K562 (cell line): ENCODE data around the gene ZFAND3. TPM values are rescaled to one million over a fixed set of nuclear protein-coding genes. Genes with fewer than 3 reads are reported as not detected.

ENCODE experiments used
- ATAC-seq: fragments of 200-7000 bp; cut with Tn5 transposase; 3 replicates; pipeline ENCODE4 v1.9.1; 2020; ENCODE audit warnings: moderate library complexity
- BruUV-seq: library from RNA; stranded (reverse); fragments of 400-500 nt; replicated peaks from 2 replicates; lab custom pipeline; 2021; lab: Mats Ljungman, UMichigan
- CTCF ChIA-PET: fragments of 300-600 bp; formaldehyde crosslinking; extraction: SDS; loops from one replicate; lab custom pipeline; 2021; ENCODE audit warnings: low intra/inter-chr PET ratio; lab: Yijun Ruan, JAX
- POLR2A ChIA-PET: fragments of 300-600, 350-650 bp; sonication (Branson Sonifier 250); formaldehyde crosslinking; extraction: SDS; loops from one replicate; lab custom pipeline; 2021; ENCODE audit warnings: antibody characterized with exemption, inconsistent platforms; lab: Yijun Ruan, JAX
- DNase-seq, 4 experiments: peaks; one replicate each; pipeline versions ENCODE4 v3.0.0 to v3.0.0-alpha.2; 2011 to 2018; ENCODE audit warnings: low spot score in 3 of 4, mixed read lengths in 3 of 4; ENCODE audit errors: extremely low read depth in 1 of 4
- FAIRE-seq: peaks from 2 replicates; lab custom pipeline; 2011; peaks lifted over from hg19 to GRCh38; lab: Jason Lieb, UNC
- H2AFZ ChIP-seq: 2 replicates; pipeline ENCODE4 v1.6.0; 2011; ENCODE audit warnings: low read depth, low read length, control low read depth, inconsistent platforms
- H3K27ac ChIP-seq: fragments of 200-600 bp; 3 replicates; pipeline ENCODE4 v1.8.0; 2011; ENCODE audit warnings: low read depth, mild to moderate bottlenecking, control low read depth, inconsistent platforms, low read length, moderate library complexity, mixed read lengths; ENCODE audit errors: extremely low read depth
- H3K27me3 ChIP-seq, 2 experiments: fragments of 300-600 bp in 1 of 2; 2 replicates in 1 of 2; 3 replicates in 1 of 2; pipeline versions ENCODE4 v1.6.0 to v1.8.0; 2011; ENCODE audit warnings: inconsistent platforms in 2 of 2, low read length in 2 of 2, mild to moderate bottlenecking in 1 of 2, mixed read lengths in 1 of 2, moderate library complexity in 1 of 2; ENCODE audit not compliant: control insufficient read depth in 2 of 2, insufficient read depth in 2 of 2
- H3K36me3 ChIP-seq: fragments of 300-600 bp; 3 replicates; pipeline ENCODE4 v1.8.0; 2011; ENCODE audit warnings: mild to moderate bottlenecking, low read length, inconsistent platforms; ENCODE audit not compliant: control insufficient read depth, insufficient read depth
- H3K4me1 ChIP-seq, 2 experiments: fragments of 200-600 bp in 1 of 2; replicated peaks in 1 of 2; 2 replicates in 1 of 2; 3 replicates in 1 of 2; pipeline versions ENCODE4 v1.5.1 to v1.8.0; 2011; ENCODE audit warnings: inconsistent platforms in 2 of 2, low read length in 2 of 2, mild to moderate bottlenecking in 1 of 2, mixed read lengths in 1 of 2, moderate library complexity in 1 of 2; ENCODE audit not compliant: control insufficient read depth in 2 of 2, insufficient read depth in 2 of 2
- H3K4me2 ChIP-seq: 2 replicates; pipeline ENCODE4 v1.6.1; 2011; ENCODE audit warnings: low read length, control low read depth, inconsistent platforms, mixed read lengths; ENCODE audit not compliant: insufficient read depth
- H3K4me3 ChIP-seq: fragments of 200-600 bp; sonication (generic), shearing (Covaris generic); 2 replicates; pipeline ENCODE4 v1.5.1; 2016; ENCODE audit warnings: control low read depth, inconsistent platforms
- H3K79me2 ChIP-seq: fragments of 200-600 bp; 3 replicates; pipeline ENCODE4 v1.8.0; 2011; ENCODE audit warnings: low read length, inconsistent platforms; ENCODE audit not compliant: control insufficient read depth, insufficient read depth
- H3K9ac ChIP-seq, 2 experiments: 2 replicates each; pipeline versions ENCODE4 v1.6.0 to v1.6.1; 2011; ENCODE audit warnings: low read depth in 2 of 2, low read length in 2 of 2, control low read depth in 1 of 2, inconsistent platforms in 1 of 2, mild to moderate bottlenecking in 1 of 2, mixed read lengths in 1 of 2; ENCODE audit not compliant: insufficient read depth in 1 of 2
- H3K9me1 ChIP-seq: one replicate; pipeline ENCODE4 v1.6.0; 2011; ENCODE audit warnings: inconsistent platforms, mild to moderate bottlenecking, low read length, moderate library complexity; ENCODE audit not compliant: control insufficient read depth, insufficient read depth
- H3K9me3 ChIP-seq: replicated peaks from 2 replicates; pipeline ENCODE4 v1.5.1; 2011; ENCODE audit warnings: low read depth, low read length, inconsistent platforms; ENCODE audit not compliant: control insufficient read depth, insufficient read depth
- H4K20me1 ChIP-seq: replicated peaks from 2 replicates; pipeline ENCODE4 v1.6.1; 2011; ENCODE audit warnings: low read length, inconsistent platforms, mixed read lengths; ENCODE audit not compliant: control insufficient read depth, insufficient read depth
- C11orf30 ChIP-seq: fragments of 450-650 bp; IDR thresholded peaks from 2 replicates; pipeline ENCODE4 v1.6.1; 2016; ENCODE audit warnings: low read depth, mild to moderate bottlenecking
- ESRRB ChIP-seq: fragments of 250-450 bp; sonication (Bioruptor Pico); IDR thresholded peaks from 2 replicates; pipeline ENCODE4 v1.5.0; 2020; ENCODE audit warnings: mild to moderate bottlenecking, moderate library complexity, borderline replicate concordance
- FOXM1 ChIP-seq, 2 experiments: fragments of 450-650 bp in 1 of 2; sonication (generic) in 1 of 2; formaldehyde crosslinking in 1 of 2; IDR thresholded peaks; 2 replicates each; pipeline versions ENCODE4 v1.6.1 to v1.9.0; 2017 to 2022; ENCODE audit warnings: low read depth in 2 of 2, mild to moderate bottlenecking in 2 of 2, missing genetic modification reagents in 1 of 2, moderate library complexity in 1 of 2
- MAFF ChIP-seq: IDR thresholded peaks from 2 replicates; pipeline ENCODE4 v1.6.1; 2012; ENCODE audit warnings: low read length, improper control_type of control experiment
- MAFG ChIP-seq: fragments of 450-650 bp; conservative IDR thresholded peaks from 2 replicates; pipeline ENCODE4 v1.6.1; 2016; ENCODE audit warnings: missing genetic modification characterization, missing compliant biosample characterization
- NCOA2 ChIP-seq, 2 experiments: fragments of 450-650 bp; IDR thresholded peaks; 2 replicates each; pipeline ENCODE4 v1.6.1; 2018; ENCODE audit warnings: mild to moderate bottlenecking in 2 of 2, moderate library complexity in 1 of 2; ENCODE audit not compliant: partially characterized antibody in 2 of 2
- NR3C1 ChIP-seq: sonication (generic); formaldehyde crosslinking; IDR thresholded peaks from 2 replicates; pipeline ENCODE4 v1.8.1; 2022; ENCODE audit warnings: missing genetic modification reagents
- RFX7 ChIP-seq: fragments of 250-450 bp; sonication (Bioruptor Pico); IDR thresholded peaks from 2 replicates; pipeline ENCODE4 v1.5.1; 2021; ENCODE audit warnings: mild to moderate bottlenecking
- SOX6 ChIP-seq: fragments of 450-650 bp; IDR thresholded peaks from 2 replicates; pipeline ENCODE4 v1.6.1; 2014; ENCODE audit warnings: mild to moderate bottlenecking
- TARDBP ChIP-seq: fragments of 450-650 bp; IDR thresholded peaks from 2 replicates; pipeline ENCODE4 v1.6.1; 2016
- ZNF316 ChIP-seq: fragments of 450-650 bp; IDR thresholded peaks from 2 replicates; pipeline ENCODE4 v1.6.1; 2016
- WGBS: fragments of 100-300 bp; shearing (Covaris generic); methylation state at CpG from one replicate; pipeline ENCODE4 v1.1.6; 2016; ENCODE audit warnings: low coverage, mixed read lengths; ENCODE audit not compliant: insufficient coverage; ENCODE audit errors: missing lambda C conversion rate; 5-methylcytosine and 5-hydroxymethylcytosine counted together
- in situ Hi-C: fragments of 300-500 bp; cut with MboI; formaldehyde crosslinking; loops from 4 replicates; pipeline ENCODE4 v1.15.0; 2018; ENCODE audit warnings: inconsistent platforms, mixed read lengths
- intact Hi-C: fragments of 100-400 bp; cut with micrococcal nuclease; formaldehyde crosslinking; loops from 2 replicates; pipeline ENCODE4 v1.14.2; 2022
- polyA plus RNA-seq, 8 experiments: library from polyadenylated mRNA; depleted of rRNA in 4 of 8; stranded (reverse) in 5 of 8; unstranded in 3 of 8; fragments of >200 nt; fragmentation: Nextera tagmentation in 2 of 8; fragmentation: Illumina TruSeq in 1 of 8; extraction: Ambion mirVana in 2 of 8; extraction: Trizol in 1 of 8; gene quantifications; 2 replicates each; pipeline versions ENCODE4 v1.2.1 to v1.2.3, GENCODE V29; 2011 to 2014; ENCODE audit warnings: inconsistent platforms in 1 of 8, missing spikeins in 1 of 8
- total RNA-seq, 7 experiments: library from RNA; depleted of rRNA in 6 of 7; stranded (reverse); fragments of >200 nt in 6 of 7; fragmentation: Illumina TruSeq in 2 of 7; extraction: Trizol in 2 of 7; gene quantifications; 2 replicates each; pipeline versions ENCODE4 v1.2.1 to v1.2.3, GENCODE V29; 2011 to 2021; ENCODE audit warnings: low replicate concordance in 1 of 7
- TF ChIP-seq, protein P1 (sequence below), 2 experiments: fragments of 450-650 bp; IDR thresholded peaks; 2 replicates each; pipeline ENCODE4 v1.6.1; 2018; ENCODE audit warnings: mild to moderate bottlenecking in 2 of 2, low read depth in 1 of 2; ENCODE audit not compliant: partially characterized antibody in 2 of 2

Gene ZFAND3
- total and polyA plus RNA-seq, 9 of the 15 experiments (the other 6 are each of a cell fraction or from before 2014, with no cell fraction given) = 0.81 to 26.6 (median 11.8) TPM

DNA sequence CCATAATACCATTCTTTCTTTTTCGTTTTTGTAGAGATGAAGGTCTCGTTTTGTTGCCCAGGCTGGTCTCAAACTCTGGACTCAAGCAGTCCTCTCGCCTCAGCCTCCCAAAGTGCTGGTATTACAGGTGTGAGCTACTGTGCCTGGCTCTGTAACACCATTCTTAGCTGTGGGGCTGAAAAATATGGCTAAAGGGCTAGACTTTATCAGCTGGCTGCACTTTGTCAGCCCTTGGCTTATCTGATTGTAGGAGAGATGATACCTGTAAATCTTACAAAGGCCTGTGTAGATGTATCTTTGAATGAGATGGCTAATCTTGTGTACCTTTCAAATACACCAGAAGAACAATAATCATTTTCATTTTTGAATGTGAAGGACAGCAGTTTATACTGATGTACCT is 55.2 kb downstream of the ZFAND3 start:
- no peak overlapping the region for H2AFZ ChIP-seq
- H3K4me1 ChIP-seq = no peaks in the 10 kb centered on the region; a peak in 1 of 5 replicates
- H3K4me2 ChIP-seq = no peak overlapping the region
- FAIRE-seq = no peak
- no TSS peak for BruUV-seq
- no peak overlapping the region for H3K4me3 ChIP-seq
- POLR2A ChIA-PET = interaction anchor here (0.6 kb wide), 1 partner anchor 115 kb away, joined by 3 read pairs; no protein-coding TSS in a partner anchor
- H4K20me1 ChIP-seq = peaks cover 26% of the 10 kb centered on the region
- TF ChIP-seq SOX6 (0 out of 2 replicates have a peak, but pooled peaks have one; percentile 22), FOXM1 (IDR thresholded peaks at IDR 0.05; ENCODE audit: low read depth) (no peak), FOXM1 (CRISPR knock-in tag; IDR thresholded peaks at IDR 0.05; ENCODE audit: low read depth) (no peak)
- no peak for ATAC-seq
- DNase-seq = no peak
- H3K9me3 ChIP-seq = no peaks in the 10 kb centered on the region
- H3K9ac ChIP-seq = no peak overlapping the region
- WGBS = 62% methylated on average over 3 of the region's 3 CpGs
- H3K27ac ChIP-seq = no peak overlapping the region
- H3K79me2 ChIP-seq = peaks cover 50% of the 10 kb centered on the region
- in situ Hi-C loops = no loop called here
- intact Hi-C loops = no loop called here
- CTCF ChIA-PET = no interaction called here
- H3K36me3 ChIP-seq = no peaks in the 10 kb centered on the region
- H3K27me3 ChIP-seq = no peaks in the 10 kb centered on the region
- H3K9me1 ChIP-seq = no peaks in the 10 kb centered on the region

DNA sequence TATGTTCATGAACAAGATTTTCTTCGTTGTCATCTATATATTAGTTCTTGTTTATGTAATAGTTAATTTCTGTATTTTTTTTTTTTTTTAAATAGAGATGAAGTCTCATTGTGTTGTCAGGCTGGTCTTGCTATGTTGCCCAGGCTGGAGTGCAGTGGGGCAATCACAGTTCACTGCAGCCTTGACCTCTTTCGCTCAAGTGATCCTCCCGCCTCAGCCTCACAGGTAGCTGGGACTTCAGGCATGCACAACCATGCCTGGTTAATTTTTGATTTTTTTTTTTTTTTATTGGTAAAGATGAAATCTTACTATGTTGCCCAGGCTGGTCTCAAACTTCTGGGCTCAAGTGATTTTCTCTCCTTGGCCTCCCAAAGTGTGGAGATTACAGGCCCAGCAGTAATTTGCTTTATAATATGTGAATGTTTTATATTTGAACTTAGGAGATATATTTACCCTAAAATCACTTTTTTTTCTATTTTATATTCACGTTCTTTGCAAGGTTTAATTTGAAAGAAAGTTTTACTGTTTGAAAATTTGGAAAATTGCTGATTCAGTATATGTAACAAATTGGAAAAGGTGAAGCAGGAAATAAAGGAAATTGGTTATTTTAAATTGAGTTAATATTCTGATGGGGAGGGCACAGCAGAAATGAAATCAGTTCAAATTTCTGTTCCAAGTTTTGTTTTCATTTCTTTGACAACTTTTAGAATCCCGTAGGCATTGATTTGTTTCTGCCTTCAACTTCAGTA is 56.2 kb downstream of the ZFAND3 start:
- H3K27me3 ChIP-seq = no peaks in the 10 kb centered on the region
- H3K4me2 ChIP-seq = no peak overlapping the region
- no peak overlapping the region for H2AFZ ChIP-seq
- H3K9ac ChIP-seq = no peak overlapping the region
- WGBS = 65% methylated on average over 5 of the region's 5 CpGs
- no peaks in the 10 kb centered on the region; a peak in 1 of 5 replicates for H3K4me1 ChIP-seq
- ATAC-seq (no peak), DNase-seq (no peak), FAIRE-seq (no peak)
- no peaks in the 10 kb centered on the region for H3K36me3 ChIP-seq
- no peak overlapping the region for H3K4me3 ChIP-seq
- no peaks in the 10 kb centered on the region for H3K9me3 ChIP-seq
- H3K27ac ChIP-seq = no peak overlapping the region
- intact Hi-C loops = no loop called here
- ChIA-PET POLR2A (no interaction called here), CTCF (no interaction called here)
- BruUV-seq = no TSS peak
- peaks cover 43% of the 10 kb centered on the region for H3K79me2 ChIP-seq
- in situ Hi-C loops = no loop called here
- peaks cover 31% of the 10 kb centered on the region for H4K20me1 ChIP-seq
- H3K9me1 ChIP-seq = no peaks in the 10 kb centered on the region
- no peak for TF ChIP-seq RFX7
- TF ChIP-seq ESRRB (CRISPR knock-in tag) = no peak
- TF ChIP-seq MAFF = peak; percentile 63; the same call in 1 of the 2 replicates
- peak; percentile 73; the same call in 1 of the 2 replicates for TF ChIP-seq C11orf30
- TF ChIP-seq ZNF316 = peak; percentile 92
- TF ChIP-seq TARDBP = no peak
- TF ChIP-seq, protein P1, sequence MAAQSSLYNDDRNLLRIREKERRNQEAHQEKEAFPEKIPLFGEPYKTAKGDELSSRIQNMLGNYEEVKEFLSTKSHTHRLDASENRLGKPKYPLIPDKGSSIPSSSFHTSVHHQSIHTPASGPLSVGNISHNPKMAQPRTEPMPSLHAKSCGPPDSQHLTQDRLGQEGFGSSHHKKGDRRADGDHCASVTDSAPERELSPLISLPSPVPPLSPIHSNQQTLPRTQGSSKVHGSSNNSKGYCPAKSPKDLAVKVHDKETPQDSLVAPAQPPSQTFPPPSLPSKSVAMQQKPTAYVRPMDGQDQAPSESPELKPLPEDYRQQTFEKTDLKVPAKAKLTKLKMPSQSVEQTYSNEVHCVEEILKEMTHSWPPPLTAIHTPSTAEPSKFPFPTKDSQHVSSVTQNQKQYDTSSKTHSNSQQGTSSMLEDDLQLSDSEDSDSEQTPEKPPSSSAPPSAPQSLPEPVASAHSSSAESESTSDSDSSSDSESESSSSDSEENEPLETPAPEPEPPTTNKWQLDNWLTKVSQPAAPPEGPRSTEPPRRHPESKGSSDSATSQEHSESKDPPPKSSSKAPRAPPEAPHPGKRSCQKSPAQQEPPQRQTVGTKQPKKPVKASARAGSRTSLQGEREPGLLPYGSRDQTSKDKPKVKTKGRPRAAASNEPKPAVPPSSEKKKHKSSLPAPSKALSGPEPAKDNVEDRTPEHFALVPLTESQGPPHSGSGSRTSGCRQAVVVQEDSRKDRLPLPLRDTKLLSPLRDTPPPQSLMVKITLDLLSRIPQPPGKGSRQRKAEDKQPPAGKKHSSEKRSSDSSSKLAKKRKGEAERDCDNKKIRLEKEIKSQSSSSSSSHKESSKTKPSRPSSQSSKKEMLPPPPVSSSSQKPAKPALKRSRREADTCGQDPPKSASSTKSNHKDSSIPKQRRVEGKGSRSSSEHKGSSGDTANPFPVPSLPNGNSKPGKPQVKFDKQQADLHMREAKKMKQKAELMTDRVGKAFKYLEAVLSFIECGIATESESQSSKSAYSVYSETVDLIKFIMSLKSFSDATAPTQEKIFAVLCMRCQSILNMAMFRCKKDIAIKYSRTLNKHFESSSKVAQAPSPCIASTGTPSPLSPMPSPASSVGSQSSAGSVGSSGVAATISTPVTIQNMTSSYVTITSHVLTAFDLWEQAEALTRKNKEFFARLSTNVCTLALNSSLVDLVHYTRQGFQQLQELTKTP (IDR thresholded peaks at IDR 0.05; ENCODE audit: low read depth in 1 of 2, partially characterized antibody in 2 of 2) = no peak
- peak; percentile 70 for TF ChIP-seq MAFG (tag)
- no peak for TF ChIP-seq NR3C1 (CRISPR knock-in tag)
- TF ChIP-seq NCOA2 (IDR thresholded peaks at IDR 0.05; ENCODE audit: partially characterized antibody in 2 of 2) = no peak
